GM19438 (cell line): ENCODE measurements around the gene ZBTB22.
"Not testable (repeated sequence)": the region's sequence is repeated elsewhere in the genome, so short reads cannot be mapped to it uniquely, and the experiment has no call there.

Experiments
- ATAC-seq: cut with Tn5 transposase; IDR thresholded peaks from one replicate; pipeline ENCODE4 v1.9.1; 2021; ENCODE audit warnings: low read depth; ENCODE audit not compliant: unreplicated experiment

ZBTB22 gene

DNA sequence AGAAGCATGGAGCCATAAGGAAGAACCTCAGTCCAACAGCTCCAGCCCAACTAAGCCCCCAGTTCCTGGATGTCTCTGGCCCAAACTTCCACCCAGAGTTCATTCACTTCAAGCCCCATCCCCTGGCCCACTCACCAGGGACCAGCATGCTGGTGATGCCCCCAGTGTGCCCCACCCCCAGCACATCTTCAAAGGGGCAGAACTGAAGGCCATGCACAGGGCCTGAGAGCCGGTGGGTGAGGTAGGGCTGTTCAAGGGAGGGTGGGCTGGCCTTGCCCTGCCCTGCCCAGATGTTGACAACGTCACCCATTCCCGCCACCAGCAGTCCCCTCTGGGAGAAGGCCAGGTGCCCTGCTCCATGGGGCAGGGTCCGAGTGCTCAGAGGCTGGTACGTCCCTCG is 37.0 kb downstream of the ZBTB22 start:
- no peak for ATAC-seq

DNA sequence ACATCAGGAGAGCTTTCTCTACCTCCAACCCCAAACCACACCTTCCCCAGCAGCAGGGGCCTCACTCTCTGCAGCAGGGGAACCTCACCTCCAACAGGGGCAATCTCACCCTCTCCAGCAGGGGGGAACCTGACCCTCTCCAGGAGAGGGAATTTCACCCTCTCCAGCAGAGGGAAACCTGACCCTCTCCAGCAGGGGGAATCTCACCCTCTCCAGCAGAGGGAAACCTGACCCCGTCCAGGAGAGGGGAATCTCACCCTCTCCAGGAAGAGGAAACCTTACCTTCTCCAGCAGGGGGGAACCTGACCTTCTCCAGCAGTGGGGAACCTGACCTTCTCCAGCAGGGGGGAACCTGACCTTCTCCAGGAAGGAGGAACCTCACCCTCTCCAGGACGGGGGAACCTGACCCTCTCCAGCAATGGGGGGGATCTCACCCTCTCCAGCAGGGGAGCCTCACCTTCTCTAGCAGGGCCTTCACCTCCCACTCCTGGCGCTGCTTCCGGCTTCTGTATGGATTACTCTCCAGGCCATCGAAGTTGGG is 37.5 kb downstream of the ZBTB22 start:
- ATAC-seq: no peak

DNA sequence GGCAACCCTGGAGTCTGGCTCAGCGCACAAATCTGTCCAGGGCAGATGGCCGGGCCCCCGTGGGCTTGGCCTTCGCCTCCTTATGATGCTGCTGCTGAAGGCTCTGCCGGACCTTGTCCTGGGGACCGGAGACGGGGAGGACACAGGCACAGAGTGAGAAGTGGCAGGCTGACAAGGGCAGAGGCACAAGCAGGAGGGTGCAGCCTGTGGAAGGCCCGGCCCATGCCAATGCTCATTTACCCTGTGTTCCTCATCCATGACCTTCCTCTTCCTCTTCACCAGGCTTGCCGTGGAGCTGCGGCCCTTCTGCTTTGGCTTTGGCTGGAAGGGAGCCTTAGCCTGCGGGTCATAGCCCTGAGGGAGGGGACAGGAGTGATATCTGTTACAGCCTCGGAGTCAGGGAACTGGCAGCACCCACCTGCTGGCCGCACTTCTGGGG is 38.3 kb downstream of the ZBTB22 start:
- ATAC-seq: no peak

DNA sequence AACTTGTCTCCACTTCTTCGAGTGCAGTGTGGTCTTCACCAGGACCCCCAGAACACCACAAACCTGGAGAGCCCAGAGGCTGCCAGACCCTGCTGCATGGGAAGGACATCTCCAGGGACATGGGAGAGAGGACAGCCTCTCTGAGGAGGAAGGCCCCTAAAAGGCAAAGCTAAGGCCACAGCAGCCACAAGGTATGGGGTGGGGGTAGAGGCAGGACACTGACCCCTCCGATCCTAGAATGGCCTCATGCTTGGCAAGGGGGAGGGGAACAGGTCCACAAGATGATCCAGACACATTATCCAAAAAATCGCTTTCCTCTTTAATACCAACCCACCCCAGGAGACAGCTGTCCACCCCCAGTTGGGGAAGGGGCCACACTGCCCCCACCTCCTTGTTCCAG is 38.7 kb downstream of the ZBTB22 start:
- no peak for ATAC-seq

DNA sequence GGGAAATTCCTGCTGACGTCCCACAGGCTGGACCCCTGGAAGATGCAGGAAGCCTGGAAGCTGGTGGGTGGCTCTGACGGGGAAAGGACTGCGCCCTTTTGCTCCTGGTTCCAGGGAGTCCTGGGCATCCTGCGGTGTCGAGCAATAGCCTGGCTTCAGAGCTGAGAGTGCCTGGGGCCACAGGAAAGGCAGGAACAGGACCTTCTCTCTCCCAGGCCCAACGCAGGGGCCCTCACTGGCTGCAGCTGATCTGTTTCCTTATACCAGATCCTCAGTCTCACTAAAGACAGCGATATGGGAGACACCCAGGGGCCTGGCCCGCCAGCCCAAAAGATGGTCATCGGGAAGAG is 39.2 kb downstream of the ZBTB22 start:
- no peak for ATAC-seq

DNA sequence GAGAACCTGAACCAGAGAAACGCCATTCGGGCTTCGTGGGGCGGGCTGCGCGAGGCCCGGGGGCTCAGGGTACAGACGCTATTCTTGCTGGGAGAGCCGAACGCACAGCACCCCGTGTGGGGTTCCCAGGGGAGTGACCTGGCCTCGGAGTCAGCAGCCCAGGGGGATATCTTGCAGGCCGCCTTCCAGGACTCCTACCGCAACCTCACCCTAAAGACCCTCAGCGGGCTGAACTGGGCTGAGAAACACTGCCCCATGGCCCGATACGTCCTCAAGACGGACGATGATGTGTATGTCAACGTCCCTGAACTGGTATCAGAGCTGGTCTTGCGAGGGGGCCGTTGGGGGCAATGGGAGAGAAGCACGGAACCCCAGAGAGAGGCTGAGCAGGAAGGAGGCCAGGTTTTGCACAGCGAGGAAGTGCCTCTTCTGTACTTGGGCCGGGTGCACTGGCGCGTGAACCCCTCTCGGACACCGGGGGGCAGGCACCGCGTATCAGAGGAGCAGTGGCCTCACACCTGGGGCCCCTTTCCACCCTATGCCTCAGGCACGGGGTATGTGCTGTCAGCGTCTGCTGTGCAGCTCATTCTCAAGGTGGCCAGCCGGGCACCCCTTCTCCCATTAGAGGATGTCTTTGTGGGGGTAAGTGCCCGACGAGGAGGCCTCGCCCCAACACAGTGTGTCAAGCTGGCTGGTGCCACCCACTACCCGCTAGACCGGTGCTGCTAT is 39.7 kb downstream of the ZBTB22 start:
- ATAC-seq: peak; percentile 28

DNA sequence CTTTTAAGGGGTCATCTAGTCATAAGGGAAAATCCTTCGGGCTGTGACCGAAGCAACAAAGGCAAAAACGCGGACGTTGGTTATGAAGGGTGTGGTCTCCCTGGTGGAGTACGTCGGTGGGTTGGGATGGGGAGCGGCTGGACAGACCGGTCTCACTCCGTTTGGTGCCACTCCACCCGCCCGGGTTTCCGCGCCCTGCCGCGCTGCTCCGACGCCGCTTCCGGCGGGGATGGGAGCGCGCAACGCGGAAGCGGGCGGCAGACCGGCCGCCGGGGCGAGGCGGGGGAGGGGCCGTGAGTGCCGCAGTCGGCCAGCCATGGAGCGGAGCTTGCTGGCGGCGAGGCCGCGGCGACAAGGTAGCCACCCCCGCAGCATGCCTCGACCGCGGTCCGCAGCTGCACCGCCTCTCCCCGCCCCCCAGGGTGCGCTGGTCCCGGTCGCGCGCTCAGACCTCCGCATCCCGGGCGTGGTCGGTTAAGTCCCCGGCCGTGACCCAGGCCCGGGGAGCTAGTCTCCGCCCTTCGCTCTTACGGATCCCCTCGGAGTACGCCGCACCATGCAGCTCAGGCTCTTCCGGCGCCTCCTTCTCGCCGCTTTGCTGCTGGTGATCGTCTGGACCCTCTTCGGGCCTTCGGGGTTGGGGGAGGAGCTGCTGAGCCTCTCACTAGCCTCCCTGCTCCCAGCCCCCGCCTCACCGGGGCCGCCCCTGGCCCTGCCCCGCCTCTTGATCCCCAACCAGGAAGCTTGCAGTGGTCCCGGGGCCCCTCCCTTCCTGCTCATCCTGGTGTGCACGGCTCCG is 40.5 kb downstream of the ZBTB22 start, which contains the start of gene B3GALT4:
TSS of gene B3GALT4 (plus strand) at position 260 of the 799 bp plus-strand sequence. CDS start at position 557, 297 bp downstream.
- ATAC-seq: peak; percentile 52

DNA sequence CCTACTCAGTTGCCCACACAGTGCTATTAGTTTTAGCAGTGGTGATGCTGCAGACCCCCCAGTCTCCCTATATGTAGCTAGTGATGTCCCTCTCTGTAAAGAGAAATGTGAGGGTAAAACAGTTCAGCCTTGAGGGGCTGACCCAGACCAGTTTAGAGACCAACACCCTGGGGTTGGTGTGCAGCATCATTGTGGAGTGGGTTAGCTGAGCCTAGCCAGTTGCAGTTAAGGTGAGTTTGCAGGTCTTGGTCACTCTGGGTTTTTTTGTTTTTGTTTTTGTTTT is 41.0 kb downstream of the ZBTB22 start:
- ATAC-seq: no peak

DNA sequence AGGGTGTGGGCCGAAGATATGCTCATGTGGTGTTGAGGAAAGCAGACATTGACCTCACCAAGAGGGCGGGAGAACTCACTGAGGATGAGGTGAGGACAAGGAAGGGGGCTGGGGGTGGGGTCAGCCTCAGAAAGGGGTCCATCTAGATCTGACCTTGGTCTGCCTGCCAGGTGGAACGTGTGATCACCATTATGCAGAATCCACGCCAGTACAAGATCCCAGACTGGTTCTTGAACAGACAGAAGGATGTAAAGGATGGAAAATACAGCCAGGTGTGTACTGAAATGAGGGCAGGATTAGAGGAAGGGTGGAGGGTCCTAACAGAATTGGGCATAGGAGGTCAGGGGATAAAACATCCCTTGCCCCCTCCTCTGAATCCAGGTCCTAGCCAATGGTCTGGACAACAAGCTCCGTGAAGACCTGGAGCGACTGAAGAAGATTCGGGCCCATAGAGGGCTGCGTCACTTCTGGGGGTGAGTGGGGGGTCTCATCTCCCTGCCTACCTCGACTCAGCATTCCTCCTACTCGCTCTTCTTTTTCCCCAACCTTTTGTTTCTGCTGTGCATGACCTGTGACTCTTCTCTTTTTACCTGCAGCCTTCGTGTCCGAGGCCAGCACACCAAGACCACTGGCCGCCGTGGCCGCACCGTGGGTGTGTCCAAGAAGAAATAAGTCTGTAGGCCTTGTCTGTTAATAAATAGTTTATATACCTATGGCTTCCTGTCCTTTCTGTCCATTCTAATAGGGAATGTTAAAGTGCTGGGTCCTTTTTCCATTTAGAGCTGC is 41.6 kb downstream of the ZBTB22 start:
- ATAC-seq: not testable (repeated sequence)

DNA sequence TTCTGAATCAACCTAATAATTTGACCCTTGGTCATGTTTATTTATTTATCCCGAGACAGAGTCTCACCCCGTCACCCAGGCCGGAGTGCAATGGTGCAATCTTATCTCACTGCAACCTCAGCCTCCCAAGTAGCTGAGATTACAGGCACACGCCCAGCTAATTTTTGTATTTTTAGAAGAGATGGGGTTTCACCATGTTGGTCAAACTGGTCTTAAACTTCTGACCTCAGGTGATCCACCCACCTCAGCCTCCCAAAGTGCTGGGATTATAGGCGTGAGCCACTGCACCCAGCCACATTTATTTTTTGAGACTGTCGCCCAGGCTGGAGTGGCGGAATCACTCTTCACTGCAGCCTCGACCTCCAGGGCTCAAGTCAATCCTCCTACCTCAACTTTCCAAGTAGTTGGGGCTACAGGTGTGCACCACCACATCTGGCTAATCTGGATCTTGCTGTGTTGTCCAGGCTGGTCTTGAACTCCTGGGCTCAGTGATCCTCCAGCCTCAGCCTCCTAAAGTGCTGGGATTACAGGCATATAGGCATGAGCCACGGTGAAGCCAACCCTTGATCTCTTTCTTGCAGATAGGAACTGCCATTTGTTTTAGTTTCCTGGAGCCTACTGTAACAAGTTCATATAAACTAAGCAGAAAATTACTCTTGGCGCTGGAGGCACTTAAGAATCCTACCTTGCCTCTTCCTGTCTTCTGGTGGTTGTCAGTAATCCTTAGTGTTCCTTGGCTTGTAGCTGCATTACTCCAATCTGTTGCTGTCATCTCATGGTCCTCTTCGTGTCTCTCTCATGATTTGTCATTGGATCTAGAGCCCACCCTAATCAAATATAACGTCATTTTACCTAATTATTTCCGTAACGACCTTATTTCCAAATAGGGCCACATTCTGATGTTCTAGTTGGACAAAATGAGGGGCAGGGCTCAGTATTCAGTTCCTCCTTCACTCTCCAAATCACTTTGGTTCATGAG is 43.3 kb downstream of the ZBTB22 start:
- no peak for ATAC-seq

DNA sequence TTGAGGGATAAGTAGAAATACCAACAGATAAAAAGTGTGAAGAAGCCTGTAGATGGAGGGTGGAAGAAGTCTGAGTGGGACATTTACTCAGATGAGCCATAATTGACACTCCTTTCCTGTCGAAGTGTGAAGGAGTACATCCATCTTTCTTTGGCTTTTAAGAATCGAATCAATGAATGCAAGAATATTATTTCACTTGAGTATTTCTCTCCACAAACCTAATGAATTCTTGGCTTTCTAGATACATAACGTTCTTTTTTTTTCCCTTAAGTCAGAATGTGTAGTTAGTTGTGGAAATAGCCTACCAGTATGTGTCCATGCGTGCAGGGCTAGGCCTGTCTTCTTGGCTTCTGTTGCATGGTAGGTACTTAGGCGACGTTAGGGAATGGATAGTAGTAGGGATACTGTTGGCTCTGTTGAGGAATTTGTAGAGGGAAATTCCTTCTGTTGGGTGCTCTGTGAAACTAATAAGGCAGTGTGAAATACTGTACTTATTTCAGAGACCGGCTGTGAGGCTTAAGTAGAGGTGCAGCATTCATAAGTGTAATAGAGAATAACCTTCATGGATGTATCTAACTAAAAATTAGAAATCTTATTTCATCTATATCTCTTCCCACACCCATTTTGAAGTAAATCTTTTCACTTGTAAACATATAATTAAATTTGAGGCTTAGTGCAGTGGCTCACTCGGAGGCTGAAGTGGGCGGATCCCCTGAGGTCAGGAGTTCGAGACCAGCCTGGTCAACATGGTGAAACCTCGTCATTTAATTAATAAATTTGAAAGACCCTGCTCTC is 44.2 kb downstream of the ZBTB22 start:
- no peak for ATAC-seq

DNA sequence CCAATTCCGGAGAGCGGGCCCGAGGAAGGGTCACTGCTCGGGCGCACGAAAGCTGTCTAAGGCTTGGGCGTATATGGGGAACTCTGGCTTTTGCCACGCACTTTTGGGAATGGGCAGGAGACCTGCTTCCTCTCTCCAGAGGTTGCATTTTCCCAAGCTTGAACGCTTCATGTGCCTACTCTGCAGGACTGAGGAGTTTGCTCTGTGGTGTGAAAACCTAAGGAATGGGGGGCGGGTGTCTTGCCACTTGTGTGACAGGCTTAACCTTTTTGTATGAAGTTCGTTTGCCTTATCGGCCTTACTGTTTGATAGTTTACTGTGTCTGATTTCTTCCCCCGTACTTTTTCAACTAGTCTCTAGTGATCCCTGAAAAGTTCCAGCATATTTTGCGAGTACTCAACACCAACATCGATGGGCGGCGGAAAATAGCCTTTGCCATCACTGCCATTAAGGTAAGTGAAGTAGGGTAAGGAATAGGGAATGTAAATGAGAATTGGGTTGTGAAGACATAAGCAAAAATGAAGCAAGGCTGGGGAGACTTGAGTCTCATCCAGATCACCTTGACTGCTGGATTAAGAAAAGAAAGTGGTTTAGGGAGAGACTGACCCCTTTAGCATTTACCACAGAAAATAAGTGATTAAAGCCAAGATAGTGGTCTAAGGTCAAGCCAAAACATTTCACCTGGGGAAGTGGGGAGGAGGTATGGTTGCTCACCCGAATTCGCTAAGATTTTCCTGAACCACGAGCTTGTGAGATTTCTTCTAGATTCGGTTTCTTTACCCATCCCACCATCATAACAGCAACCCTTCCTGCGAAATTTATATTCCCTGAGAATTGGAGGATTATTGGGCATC is 45.0 kb downstream of the ZBTB22 start:
- no peak for ATAC-seq

DNA sequence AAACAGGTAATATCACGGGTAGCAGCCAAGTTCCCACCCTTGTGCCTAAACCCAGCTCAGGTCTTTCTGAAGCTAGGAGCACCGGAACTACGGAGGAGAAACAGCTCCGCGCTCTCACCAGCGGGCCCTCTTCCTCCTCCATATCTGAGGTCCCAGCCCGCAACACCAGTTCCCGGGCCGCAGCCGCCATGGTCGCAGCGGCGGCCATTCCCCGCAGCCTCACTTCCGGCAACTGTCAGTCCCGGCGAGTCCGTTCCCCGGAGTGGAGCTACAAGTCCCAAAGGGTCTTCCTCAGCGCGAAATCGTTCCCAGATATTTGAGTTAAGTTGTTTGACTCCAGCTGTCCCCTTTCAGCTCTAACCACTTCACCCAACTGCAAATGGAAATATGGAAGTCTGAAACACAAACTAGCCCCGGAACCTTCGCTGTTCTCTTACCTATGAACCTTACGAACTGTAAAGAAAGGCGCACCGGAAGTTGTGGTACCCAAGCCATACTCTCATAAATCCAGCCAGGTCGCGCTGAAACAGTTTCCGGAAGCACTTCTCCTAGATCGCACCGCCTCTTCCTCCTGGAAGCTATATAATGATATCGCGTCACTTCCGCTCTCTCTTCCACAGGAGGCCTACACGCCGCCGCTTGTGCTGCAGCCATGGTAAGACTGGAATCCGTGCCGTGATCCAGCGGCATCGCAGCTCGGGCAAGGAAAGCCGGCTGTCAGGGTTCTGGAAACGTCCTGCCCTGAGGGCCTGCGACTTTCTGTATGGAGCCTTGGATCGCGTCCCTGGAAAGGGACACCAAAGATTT is 45.9 kb downstream of the ZBTB22 start, which contains the start of the genes RPS18 and VPS52:
TSS of gene RPS18 (plus strand) at position 608 of the 807 bp plus-strand sequence. CDS start at position 653, 45 bp downstream.
TSS of gene VPS52 (minus strand) at position 409 of the 807 bp plus-strand sequence. CDS start at position 208, 201 bp downstream.
- ATAC-seq: peak; percentile 63

DNA sequence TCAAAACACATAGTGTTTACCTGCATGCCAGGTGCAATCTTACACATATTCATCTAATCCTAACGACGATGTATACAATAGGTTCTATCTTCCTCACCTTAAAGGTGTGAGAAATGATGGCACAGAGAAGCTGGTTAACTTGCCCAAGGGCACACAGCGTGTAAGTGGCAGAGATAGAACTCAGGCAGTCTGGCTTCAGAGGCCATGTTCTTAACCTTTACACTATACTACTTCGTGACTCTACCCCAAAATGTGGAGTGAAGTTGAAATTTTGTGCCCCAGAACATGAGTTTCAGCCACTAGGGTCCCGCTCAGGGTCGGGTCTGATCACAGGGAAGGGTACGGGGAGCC is 46.5 kb downstream of the ZBTB22 start:
- ATAC-seq: peak; percentile 18
